Liver (tissue), 9 donors: Measurements from ENCODE around the gene GPD1L. TPM values are rescaled to one million over a fixed set of nuclear protein-coding genes. Genes with fewer than 3 reads are reported as not detected.

Source experiments
- DNase-seq: peaks from one replicate; pipeline ENCODE4 v3.0.0-alpha.2; 2017; ENCODE audit warnings: low spot score
- H3K27ac ChIP-seq, 2 donors: one replicate each; pipeline ENCODE4 v1.7.0; 2013; ENCODE audit warnings: inconsistent platforms in 2 of 2, low read length in 2 of 2, control low read depth in 1 of 2, low read depth in 1 of 2, mild to moderate bottlenecking in 1 of 2
- H3K27me3 ChIP-seq, 4 donors: one replicate each; pipeline versions ENCODE4 v1.6.1 to v1.7.0; 2013; ENCODE audit warnings: low read length in 3 of 4, inconsistent platforms in 1 of 4, mild to moderate bottlenecking in 1 of 4, moderate library complexity in 1 of 4; ENCODE audit not compliant: control insufficient read depth in 4 of 4, insufficient read depth in 4 of 4
- H3K36me3 ChIP-seq, 4 donors: one replicate each; pipeline versions ENCODE4 v1.6.1 to v1.7.0; 2013; ENCODE audit warnings: low read length in 3 of 4, mild to moderate bottlenecking in 3 of 4, low read depth in 1 of 4, moderate library complexity in 1 of 4; ENCODE audit not compliant: control insufficient read depth in 4 of 4, insufficient read depth in 3 of 4
- H3K4me1 ChIP-seq, 4 donors: one replicate each; pipeline versions ENCODE4 v1.6.1 to v1.7.0; 2013; ENCODE audit warnings: low read length in 3 of 4, mild to moderate bottlenecking in 3 of 4, moderate library complexity in 1 of 4; ENCODE audit not compliant: control insufficient read depth in 4 of 4, insufficient read depth in 4 of 4
- H3K4me3 ChIP-seq, 3 donors: one replicate each; pipeline versions ENCODE4 v1.6.1 to v1.7.0; 2013; ENCODE audit warnings: low read length in 3 of 3, control low read depth in 1 of 3, low read depth in 1 of 3, mild to moderate bottlenecking in 1 of 3
- H3K9ac ChIP-seq, 2 donors: one replicate each; pipeline ENCODE4 v1.7.0; 2013; ENCODE audit warnings: low read length in 2 of 2, mild to moderate bottlenecking in 2 of 2, moderate library complexity in 2 of 2, control low read depth in 1 of 2, low read depth in 1 of 2
- H3K9me3 ChIP-seq, 4 donors: one replicate each; pipeline versions ENCODE4 v1.6.1 to v1.7.0; 2013; ENCODE audit warnings: low read length in 3 of 4; ENCODE audit not compliant: control insufficient read depth in 4 of 4
- EGR1 ChIP-seq, 2 donors: IDR thresholded peaks; 2 replicates each; pipeline ENCODE4 v1.6.1; 2016 to 2018; ENCODE audit warnings: antibody characterized with exemption in 2 of 2, low read depth in 2 of 2
- FOXA1 ChIP-seq: IDR thresholded peaks from 2 replicates; pipeline ENCODE4 v1.6.1; 2016; ENCODE audit warnings: antibody characterized with exemption
- FOXA2 ChIP-seq: IDR thresholded peaks from 2 replicates; pipeline ENCODE4 v1.6.1; 2016; ENCODE audit warnings: antibody characterized with exemption
- GABPA ChIP-seq, 2 donors: IDR thresholded peaks in 1 of 2; conservative IDR thresholded peaks in 1 of 2; 2 replicates each; pipeline ENCODE4 v1.6.1; 2016; ENCODE audit warnings: antibody characterized with exemption in 2 of 2, mild to moderate bottlenecking in 1 of 2, moderate library complexity in 1 of 2
- HNF4A ChIP-seq, 2 donors: conservative IDR thresholded peaks; 2 replicates each; pipeline ENCODE4 v1.6.1; 2016; ENCODE audit warnings: antibody characterized with exemption in 2 of 2, mild to moderate bottlenecking in 2 of 2
- HNF4G ChIP-seq: IDR thresholded peaks from 2 replicates; pipeline ENCODE4 v1.6.1; 2016; ENCODE audit warnings: antibody characterized with exemption
- JUND ChIP-seq, 2 donors: IDR thresholded peaks; 2 replicates each; pipeline ENCODE4 v1.6.1; 2016; ENCODE audit warnings: antibody characterized with exemption in 2 of 2
- NR2F2 ChIP-seq: IDR thresholded peaks from 2 replicates; pipeline ENCODE4 v1.6.1; 2016; ENCODE audit warnings: antibody characterized with exemption
- RAD21 ChIP-seq, 2 donors: IDR thresholded peaks; 2 replicates each; pipeline ENCODE4 v1.6.1; 2016; ENCODE audit warnings: antibody characterized with exemption in 2 of 2, mild to moderate bottlenecking in 2 of 2
- RXRA ChIP-seq, 2 donors: IDR thresholded peaks; 2 replicates each; pipeline ENCODE4 v1.6.1; 2017 to 2018; ENCODE audit warnings: antibody characterized with exemption in 2 of 2, mild to moderate bottlenecking in 1 of 2
- SP1 ChIP-seq: IDR thresholded peaks from 2 replicates; pipeline ENCODE4 v1.6.1; 2018; ENCODE audit warnings: antibody characterized with exemption, mild to moderate bottlenecking
- TAF1 ChIP-seq: conservative IDR thresholded peaks from 2 replicates; pipeline ENCODE4 v1.6.1; 2016; ENCODE audit warnings: antibody characterized with exemption, mild to moderate bottlenecking
- YY1 ChIP-seq: IDR thresholded peaks from 2 replicates; pipeline ENCODE4 v1.6.1; 2016; ENCODE audit warnings: antibody characterized with exemption, mild to moderate bottlenecking
- WGBS: extraction: QIAGEN DNeasy Blood & Tissue Kit; methylation state at CpG from one replicate; pipeline ENCODE4 v1.1.7; 2013; 5-methylcytosine and 5-hydroxymethylcytosine counted together
- polyA plus RNA-seq, 2 donors: library from polyadenylated mRNA; stranded (reverse) in 1 of 2; unstranded in 1 of 2; fragments of 200-250 nt in 1 of 2; fragments of >200 nt in 1 of 2; fragmentation: Nextera tagmentation in 1 of 2; extraction: Ambion mirVana in 1 of 2; gene quantifications; one replicate each; pipeline versions ENCODE4 v1.2.1 to v1.2.3, GENCODE V29; 2013 to 2015
- total RNA-seq, 2 donors: library from RNA; depleted of rRNA; stranded (reverse); fragments of >200 nt; gene quantifications; one replicate each; pipeline ENCODE4 v1.2.3, GENCODE V29; 2014
- TF ChIP-seq, protein P1 (sequence below): IDR thresholded peaks from 2 replicates; pipeline ENCODE4 v1.6.1; 2016; ENCODE audit warnings: antibody characterized with exemption
- TF ChIP-seq, protein P2 (sequence below): IDR thresholded peaks from 2 replicates; pipeline ENCODE4 v1.6.1; 2016; ENCODE audit warnings: antibody characterized with exemption, mild to moderate bottlenecking
- TF ChIP-seq, protein P3 (sequence below): fragments of 150-350 bp; IDR thresholded peaks from 2 replicates; pipeline ENCODE4 v1.5.1; 2017; ENCODE audit warnings: improper control_type of control experiment, low read depth, low read length; ENCODE audit not compliant: missing input control
- TF ChIP-seq, protein P4 (sequence below): IDR thresholded peaks from 2 replicates; pipeline ENCODE4 v1.6.1; 2016; ENCODE audit warnings: antibody characterized with exemption
- TF ChIP-seq, protein P5 (sequence below): IDR thresholded peaks from 2 replicates; pipeline ENCODE4 v1.6.1; 2016; ENCODE audit warnings: antibody characterized with exemption
- donor health status: healthy.
- donor health status: healthy.
- donor health status: healthy.
- donor health status: healthy.
- donor health status: healthy.

The GPD1L gene
- total and polyA plus RNA-seq, 4 donors = 1.4 to 5.0 (median 3.1) TPM

DNA sequence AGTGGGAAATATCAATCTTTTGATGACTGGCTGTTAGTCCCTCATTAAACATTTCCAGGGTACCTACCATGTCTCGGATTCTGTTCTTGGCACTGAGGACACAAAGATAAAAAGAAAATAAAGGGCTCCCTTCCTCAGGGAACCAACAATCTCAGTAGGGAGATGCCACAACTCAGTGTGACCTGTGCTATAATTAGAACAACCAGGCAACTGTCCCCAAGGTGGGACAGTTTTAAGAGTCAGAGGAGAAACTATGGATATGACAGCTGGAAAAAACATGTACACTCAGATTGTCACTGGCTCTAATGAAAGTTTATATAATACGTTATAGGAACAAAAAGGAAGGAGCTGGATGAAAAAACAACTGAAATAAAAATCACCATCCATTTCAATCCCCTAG lies 108.8 kb downstream of the GPD1L start:
- H3K36me3 ChIP-seq = no peaks in the 10 kb centered on the region
- H3K9ac ChIP-seq = peak overlapping the region in 1 of 2 donors; percentile 59
- 41% methylated on average over 2 of the region's 2 CpGs for WGBS
- peak overlapping the region; percentile 27 to 76 for H3K27ac ChIP-seq
- H3K9me3 ChIP-seq = peaks cover 0 to 4% (median 1%) of the 10 kb centered on the region in 4 donors
- DNase-seq = no peak
- H3K4me3 ChIP-seq = peak overlapping the region in 2 of 3 donors; percentile 38 to 42
- TF ChIP-seq, protein P1, sequence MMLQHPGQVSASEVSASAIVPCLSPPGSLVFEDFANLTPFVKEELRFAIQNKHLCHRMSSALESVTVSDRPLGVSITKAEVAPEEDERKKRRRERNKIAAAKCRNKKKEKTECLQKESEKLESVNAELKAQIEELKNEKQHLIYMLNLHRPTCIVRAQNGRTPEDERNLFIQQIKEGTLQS = no peak
- TF ChIP-seq YY1 = peak; percentile 18
- TF ChIP-seq GABPA (IDR thresholded peaks at IDR 0.05 in 1 of 2, conservative IDR thresholded peaks at IDR 0.05 in 1 of 2) = no peak
- no peak for TF ChIP-seq HNF4G
- no peaks in the 10 kb centered on the region for H3K27me3 ChIP-seq
- H3K4me1 ChIP-seq = peaks cover 4 to 24% (median 16%) of the 10 kb centered on the region in 4 donors

DNA sequence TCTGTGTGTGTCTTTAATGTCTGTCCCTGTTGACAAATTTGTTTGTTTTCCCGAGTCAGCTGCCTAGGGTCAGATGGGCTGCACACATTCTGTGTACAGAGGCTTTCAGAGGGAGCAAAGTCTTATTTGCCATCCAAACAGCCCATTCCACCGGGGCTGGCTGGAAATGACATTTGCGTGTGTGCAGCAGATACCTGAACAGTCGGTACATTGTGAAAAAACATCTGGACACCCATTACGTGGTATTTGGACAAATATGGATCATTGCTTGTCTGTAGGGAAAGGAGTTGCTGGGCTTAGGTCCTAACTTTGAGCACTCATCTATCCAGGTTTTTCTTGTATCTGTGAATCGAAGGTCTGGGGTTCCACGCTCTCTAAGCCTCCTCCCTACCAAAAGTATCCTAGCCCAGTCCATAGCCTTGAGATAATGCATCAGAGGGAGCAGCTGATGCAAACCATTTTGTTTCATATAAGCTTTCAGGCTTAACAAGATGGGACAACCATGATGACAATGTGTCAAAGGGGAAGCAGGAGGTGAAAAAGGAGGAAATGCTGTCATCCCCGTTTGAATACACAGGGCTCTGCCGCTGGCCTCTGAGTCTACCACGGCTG lies 109.9 kb downstream of the GPD1L start:
- WGBS = 32% methylated on average over 10 of the region's 10 CpGs
- TF ChIP-seq, protein P2, sequence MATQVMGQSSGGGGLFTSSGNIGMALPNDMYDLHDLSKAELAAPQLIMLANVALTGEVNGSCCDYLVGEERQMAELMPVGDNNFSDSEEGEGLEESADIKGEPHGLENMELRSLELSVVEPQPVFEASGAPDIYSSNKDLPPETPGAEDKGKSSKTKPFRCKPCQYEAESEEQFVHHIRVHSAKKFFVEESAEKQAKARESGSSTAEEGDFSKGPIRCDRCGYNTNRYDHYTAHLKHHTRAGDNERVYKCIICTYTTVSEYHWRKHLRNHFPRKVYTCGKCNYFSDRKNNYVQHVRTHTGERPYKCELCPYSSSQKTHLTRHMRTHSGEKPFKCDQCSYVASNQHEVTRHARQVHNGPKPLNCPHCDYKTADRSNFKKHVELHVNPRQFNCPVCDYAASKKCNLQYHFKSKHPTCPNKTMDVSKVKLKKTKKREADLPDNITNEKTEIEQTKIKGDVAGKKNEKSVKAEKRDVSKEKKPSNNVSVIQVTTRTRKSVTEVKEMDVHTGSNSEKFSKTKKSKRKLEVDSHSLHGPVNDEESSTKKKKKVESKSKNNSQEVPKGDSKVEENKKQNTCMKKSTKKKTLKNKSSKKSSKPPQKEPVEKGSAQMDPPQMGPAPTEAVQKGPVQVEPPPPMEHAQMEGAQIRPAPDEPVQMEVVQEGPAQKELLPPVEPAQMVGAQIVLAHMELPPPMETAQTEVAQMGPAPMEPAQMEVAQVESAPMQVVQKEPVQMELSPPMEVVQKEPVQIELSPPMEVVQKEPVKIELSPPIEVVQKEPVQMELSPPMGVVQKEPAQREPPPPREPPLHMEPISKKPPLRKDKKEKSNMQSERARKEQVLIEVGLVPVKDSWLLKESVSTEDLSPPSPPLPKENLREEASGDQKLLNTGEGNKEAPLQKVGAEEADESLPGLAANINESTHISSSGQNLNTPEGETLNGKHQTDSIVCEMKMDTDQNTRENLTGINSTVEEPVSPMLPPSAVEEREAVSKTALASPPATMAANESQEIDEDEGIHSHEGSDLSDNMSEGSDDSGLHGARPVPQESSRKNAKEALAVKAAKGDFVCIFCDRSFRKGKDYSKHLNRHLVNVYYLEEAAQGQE = peak; percentile 92
- TF ChIP-seq YY1 (peak; percentile 88), TAF1 (peak; percentile 51), RAD21 (IDR thresholded peaks at IDR 0.05) (peak; percentile 49 to 59), JUND (IDR thresholded peaks at IDR 0.05) (peak; percentile 76 to 85), RXRA (IDR thresholded peaks at IDR 0.05) (peak; percentile 75 to 89), EGR1 (IDR thresholded peaks at IDR 0.05; ENCODE audit: low read depth in 2 of 2) (peak in 1 of 2 donors; percentile 78), FOXA2 (peak; percentile 99), NR2F2 (peak; percentile 72), SP1 (peak; percentile 99), FOXA1 (peak; percentile 99), HNF4A (conservative IDR thresholded peaks at IDR 0.05) (peak; percentile 97 to 98), GABPA (IDR thresholded peaks at IDR 0.05 in 1 of 2, conservative IDR thresholded peaks at IDR 0.05 in 1 of 2) (peak in 1 of 2 donors; percentile 42), HNF4G (peak; percentile 89)
- TF ChIP-seq, protein P1 = peak; percentile 55
- TF ChIP-seq, protein P3, sequence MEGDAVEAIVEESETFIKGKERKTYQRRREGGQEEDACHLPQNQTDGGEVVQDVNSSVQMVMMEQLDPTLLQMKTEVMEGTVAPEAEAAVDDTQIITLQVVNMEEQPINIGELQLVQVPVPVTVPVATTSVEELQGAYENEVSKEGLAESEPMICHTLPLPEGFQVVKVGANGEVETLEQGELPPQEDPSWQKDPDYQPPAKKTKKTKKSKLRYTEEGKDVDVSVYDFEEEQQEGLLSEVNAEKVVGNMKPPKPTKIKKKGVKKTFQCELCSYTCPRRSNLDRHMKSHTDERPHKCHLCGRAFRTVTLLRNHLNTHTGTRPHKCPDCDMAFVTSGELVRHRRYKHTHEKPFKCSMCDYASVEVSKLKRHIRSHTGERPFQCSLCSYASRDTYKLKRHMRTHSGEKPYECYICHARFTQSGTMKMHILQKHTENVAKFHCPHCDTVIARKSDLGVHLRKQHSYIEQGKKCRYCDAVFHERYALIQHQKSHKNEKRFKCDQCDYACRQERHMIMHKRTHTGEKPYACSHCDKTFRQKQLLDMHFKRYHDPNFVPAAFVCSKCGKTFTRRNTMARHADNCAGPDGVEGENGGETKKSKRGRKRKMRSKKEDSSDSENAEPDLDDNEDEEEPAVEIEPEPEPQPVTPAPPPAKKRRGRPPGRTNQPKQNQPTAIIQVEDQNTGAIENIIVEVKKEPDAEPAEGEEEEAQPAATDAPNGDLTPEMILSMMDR = no peak
- TF ChIP-seq, protein P4, sequence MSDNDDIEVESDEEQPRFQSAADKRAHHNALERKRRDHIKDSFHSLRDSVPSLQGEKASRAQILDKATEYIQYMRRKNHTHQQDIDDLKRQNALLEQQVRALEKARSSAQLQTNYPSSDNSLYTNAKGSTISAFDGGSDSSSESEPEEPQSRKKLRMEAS = peak; percentile 78
- TF ChIP-seq, protein P5, sequence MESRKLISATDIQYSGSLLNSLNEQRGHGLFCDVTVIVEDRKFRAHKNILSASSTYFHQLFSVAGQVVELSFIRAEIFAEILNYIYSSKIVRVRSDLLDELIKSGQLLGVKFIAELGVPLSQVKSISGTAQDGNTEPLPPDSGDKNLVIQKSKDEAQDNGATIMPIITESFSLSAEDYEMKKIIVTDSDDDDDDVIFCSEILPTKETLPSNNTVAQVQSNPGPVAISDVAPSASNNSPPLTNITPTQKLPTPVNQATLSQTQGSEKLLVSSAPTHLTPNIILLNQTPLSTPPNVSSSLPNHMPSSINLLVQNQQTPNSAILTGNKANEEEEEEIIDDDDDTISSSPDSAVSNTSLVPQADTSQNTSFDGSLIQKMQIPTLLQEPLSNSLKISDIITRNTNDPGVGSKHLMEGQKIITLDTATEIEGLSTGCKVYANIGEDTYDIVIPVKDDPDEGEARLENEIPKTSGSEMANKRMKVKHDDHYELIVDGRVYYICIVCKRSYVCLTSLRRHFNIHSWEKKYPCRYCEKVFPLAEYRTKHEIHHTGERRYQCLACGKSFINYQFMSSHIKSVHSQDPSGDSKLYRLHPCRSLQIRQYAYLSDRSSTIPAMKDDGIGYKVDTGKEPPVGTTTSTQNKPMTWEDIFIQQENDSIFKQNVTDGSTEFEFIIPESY = peak; percentile 91
- H3K9me3 ChIP-seq = peaks cover 0 to 4% (median 1%) of the 10 kb centered on the region in 4 donors
- no peaks in the 10 kb centered on the region for H3K27me3 ChIP-seq
- H3K36me3 ChIP-seq = no peaks in the 10 kb centered on the region
- H3K4me1 ChIP-seq = peaks cover 4 to 24% (median 16%) of the 10 kb centered on the region in 4 donors
- H3K9ac ChIP-seq = peak overlapping the region in 1 of 2 donors; percentile 74
- peak; percentile 50 for DNase-seq
- H3K4me3 ChIP-seq = peak overlapping the region in 2 of 3 donors; percentile 38 to 41
- H3K27ac ChIP-seq = peak overlapping the region; percentile 76 to 86
